ENCODE measurements around the gene OBSL1. TPM values are rescaled to one million over a fixed set of nuclear protein-coding genes. Genes with fewer than 3 reads are reported as not detected.

The OBSL1 gene
- total RNA-seq, 4 donors from 2014 or later, result 51.9 to 123 (median 99.2) TPM

DNA sequence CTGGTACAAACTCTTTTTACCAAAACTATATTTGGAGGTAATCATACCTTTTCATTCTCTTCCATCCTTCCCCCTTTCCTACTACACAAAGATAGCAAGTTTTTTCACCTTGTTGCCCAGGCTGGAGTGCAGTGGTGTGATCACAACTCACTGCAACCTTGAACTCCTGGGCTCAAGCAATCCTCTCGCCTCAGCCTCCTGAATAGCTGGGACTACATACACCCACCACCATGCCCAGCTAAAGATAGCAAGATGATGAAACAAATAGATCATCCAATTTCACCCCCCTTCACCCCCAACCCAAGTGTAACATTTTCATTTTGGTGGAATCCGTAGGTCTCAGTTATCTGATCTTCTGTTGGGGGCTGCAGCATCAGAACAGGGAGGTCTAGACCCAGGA is 21.8 kb upstream of the OBSL1 start:
- Histone ChIP-seq H3K36me3 (no peaks in the 10 kb centered on the region), H3K4me1 (peaks cover 10 to 17% (median 11%) of the 10 kb centered on the region in 4 donors), H3K27ac (replicated peaks in 1 of 4) (no peak overlapping the region), H3K9me3 (no peaks in the 10 kb centered on the region), H3K27me3 (no peaks in the 10 kb centered on the region), H3K4me3 (no peak overlapping the region)
- DNase-seq (ENCODE audit: extremely low spot score), result no peak
- WGBS, result 91% methylated on average over 2 of the region's 2 CpGs
- intact Hi-C loops (cut with DNase I), result no loop called here
- TF ChIP-seq POLR2AphosphoS5 (IDR thresholded peaks at IDR 0.05) (no peak), EP300 (IDR thresholded peaks at IDR 0.05) (no peak), POLR2A (IDR thresholded peaks at IDR 0.05; ENCODE audit: low read depth) (no peak)
- TF ChIP-seq, protein P1, sequence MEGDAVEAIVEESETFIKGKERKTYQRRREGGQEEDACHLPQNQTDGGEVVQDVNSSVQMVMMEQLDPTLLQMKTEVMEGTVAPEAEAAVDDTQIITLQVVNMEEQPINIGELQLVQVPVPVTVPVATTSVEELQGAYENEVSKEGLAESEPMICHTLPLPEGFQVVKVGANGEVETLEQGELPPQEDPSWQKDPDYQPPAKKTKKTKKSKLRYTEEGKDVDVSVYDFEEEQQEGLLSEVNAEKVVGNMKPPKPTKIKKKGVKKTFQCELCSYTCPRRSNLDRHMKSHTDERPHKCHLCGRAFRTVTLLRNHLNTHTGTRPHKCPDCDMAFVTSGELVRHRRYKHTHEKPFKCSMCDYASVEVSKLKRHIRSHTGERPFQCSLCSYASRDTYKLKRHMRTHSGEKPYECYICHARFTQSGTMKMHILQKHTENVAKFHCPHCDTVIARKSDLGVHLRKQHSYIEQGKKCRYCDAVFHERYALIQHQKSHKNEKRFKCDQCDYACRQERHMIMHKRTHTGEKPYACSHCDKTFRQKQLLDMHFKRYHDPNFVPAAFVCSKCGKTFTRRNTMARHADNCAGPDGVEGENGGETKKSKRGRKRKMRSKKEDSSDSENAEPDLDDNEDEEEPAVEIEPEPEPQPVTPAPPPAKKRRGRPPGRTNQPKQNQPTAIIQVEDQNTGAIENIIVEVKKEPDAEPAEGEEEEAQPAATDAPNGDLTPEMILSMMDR (IDR thresholded peaks at IDR 0.05), result no peak

DNA sequence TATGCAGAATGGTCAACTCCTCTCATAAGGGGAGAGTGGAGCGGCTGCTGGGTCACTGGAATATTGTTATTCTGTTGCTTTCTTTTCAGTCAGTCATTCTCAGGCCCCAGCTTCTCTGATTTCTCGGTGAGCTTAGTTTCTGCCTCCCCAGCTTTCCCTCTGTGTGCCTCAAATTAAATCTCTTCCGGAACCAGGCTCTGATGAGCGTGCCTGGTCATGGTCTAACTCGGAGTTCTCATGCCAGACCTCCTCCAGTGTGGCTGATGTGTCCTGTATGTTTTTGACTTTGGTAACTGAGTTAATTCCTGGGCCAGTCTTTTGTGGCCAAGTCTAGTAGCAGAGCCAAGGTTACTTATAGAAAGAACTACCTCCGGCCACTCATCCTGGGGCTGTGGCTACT is 21.4 kb upstream of the OBSL1 start:
- no peaks in the 10 kb centered on the region for H3K36me3 ChIP-seq
- DNase-seq (ENCODE audit: extremely low spot score), result no peak
- H3K9me3 ChIP-seq, result no peaks in the 10 kb centered on the region
- H3K27ac ChIP-seq (replicated peaks in 1 of 4), result no peak overlapping the region
- peaks cover 10 to 14% (median 10%) of the 10 kb centered on the region in 4 donors for H3K4me1 ChIP-seq
- no peaks in the 10 kb centered on the region for H3K27me3 ChIP-seq
- TF ChIP-seq POLR2A (IDR thresholded peaks at IDR 0.05; ENCODE audit: low read depth), result no peak
- TF ChIP-seq POLR2AphosphoS5 (IDR thresholded peaks at IDR 0.05), result no peak
- TF ChIP-seq EP300 (IDR thresholded peaks at IDR 0.05), result no peak
- TF ChIP-seq, protein P1 (IDR thresholded peaks at IDR 0.05), result no peak
- 70% methylated on average over 6 of the region's 6 CpGs for WGBS
- intact Hi-C loops (cut with DNase I), result no loop called here
- no peak overlapping the region for H3K4me3 ChIP-seq

DNA sequence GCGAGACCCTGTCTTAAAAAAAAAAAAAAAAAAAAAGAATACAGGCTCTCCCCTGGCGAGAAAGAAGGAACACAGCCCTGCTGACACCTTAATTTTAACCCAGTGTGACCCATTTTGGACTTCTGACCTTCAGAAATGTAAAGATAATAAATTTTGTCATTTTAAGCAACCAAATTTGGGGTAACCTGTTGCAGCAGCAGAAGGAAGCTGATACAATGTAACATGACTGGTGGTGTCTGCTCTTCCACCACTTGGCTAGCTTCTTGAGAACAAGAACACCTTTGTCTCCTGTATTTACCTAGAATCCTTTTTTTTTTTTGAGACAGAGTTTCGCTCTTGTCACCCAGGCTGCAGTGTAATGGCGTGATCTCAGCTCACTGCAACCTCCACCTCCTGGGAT is 19.8 kb upstream of the OBSL1 start:
- DNase-seq (ENCODE audit: extremely low spot score), result no peak
- 67% methylated on average over 4 of the region's 4 CpGs for WGBS
- Histone ChIP-seq H3K9me3 (no peaks in the 10 kb centered on the region), H3K27ac (replicated peaks in 1 of 4) (no peak overlapping the region), H3K4me3 (no peak overlapping the region), H3K27me3 (no peaks in the 10 kb centered on the region), H3K4me1 (peaks cover 0 to 2% (median under 1%) of the 10 kb centered on the region in 4 donors), H3K36me3 (no peaks in the 10 kb centered on the region)
- intact Hi-C loops (cut with DNase I), result no loop called here
- TF ChIP-seq POLR2AphosphoS5 (IDR thresholded peaks at IDR 0.05), result no peak
- TF ChIP-seq EP300 (IDR thresholded peaks at IDR 0.05), result no peak
- TF ChIP-seq, protein P1 (IDR thresholded peaks at IDR 0.05), result no peak
- TF ChIP-seq POLR2A (IDR thresholded peaks at IDR 0.05; ENCODE audit: low read depth), result no peak

DNA sequence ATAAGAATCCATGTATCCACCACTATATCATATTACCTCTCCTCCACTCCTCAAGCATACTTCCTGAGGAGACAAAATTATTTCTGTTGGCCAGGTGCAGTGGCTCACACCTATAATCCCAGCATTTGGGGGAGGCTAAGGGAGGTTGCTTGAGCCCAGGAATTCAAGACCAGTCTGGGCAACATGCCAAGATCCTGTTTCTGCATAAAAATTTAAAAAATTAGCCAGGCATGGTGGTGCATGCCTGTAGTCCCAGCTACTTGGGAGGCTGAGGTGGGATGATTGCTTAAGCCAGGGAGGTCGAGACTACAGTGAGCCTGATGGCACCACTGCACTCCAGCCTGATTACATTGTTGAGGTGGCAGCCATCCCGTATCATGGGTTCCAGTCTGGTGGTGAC is 10.0 kb upstream of the OBSL1 start:
- WGBS, result 78% methylated on average over 2 of the region's 2 CpGs
- DNase-seq (ENCODE audit: extremely low spot score), result no peak
- TF ChIP-seq, protein P1 (IDR thresholded peaks at IDR 0.05), result no peak
- TF ChIP-seq EP300 (IDR thresholded peaks at IDR 0.05), result no peak
- no peak for TF ChIP-seq POLR2AphosphoS5 (IDR thresholded peaks at IDR 0.05)
- no peak for TF ChIP-seq POLR2A (IDR thresholded peaks at IDR 0.05; ENCODE audit: low read depth)
- H3K27ac ChIP-seq (replicated peaks in 1 of 4), result no peak overlapping the region
- H3K36me3 ChIP-seq, result no peaks in the 10 kb centered on the region
- H3K27me3 ChIP-seq, result peaks cover 0 to 28% (median 0%) of the 10 kb centered on the region in 4 donors
- intact Hi-C loops (cut with DNase I), result no loop called here
- no peaks in the 10 kb centered on the region for H3K9me3 ChIP-seq
- H3K4me1 ChIP-seq, result no peaks in the 10 kb centered on the region
- no peak overlapping the region for H3K4me3 ChIP-seq
